ENCODE measurements around the gene GABRG3.

GABRG3 gene

GRCh38 chr15:27273506-27273905 lies 302.5 kb downstream of the GABRG3 start:
- TF ChIP-seq PAX5 (IDR thresholded peaks at IDR 0.05; ENCODE audit: insufficient read depth, low read length, severe bottlenecking): no peak
- no peak for TF ChIP-seq POLR2A (IDR thresholded peaks at IDR 0.05; ENCODE audit: low read depth, low read length)
- no peak for TF ChIP-seq POLR2AphosphoS5 (IDR thresholded peaks at IDR 0.05; ENCODE audit: low read depth, low read length)
- TF ChIP-seq POU2F2 (IDR thresholded peaks at IDR 0.05; ENCODE audit: low read depth, low read length): no peak
- no peak for TF ChIP-seq TAF1 (IDR thresholded peaks at IDR 0.05; ENCODE audit: low read depth, low read length)
- no peak for TF ChIP-seq SPI1 (IDR thresholded peaks at IDR 0.05; ENCODE audit: low read depth, low read length)
- DNase-seq (ENCODE audit: insufficient read length, low spot score): no peak

GRCh38 chr15:27278761-27279160 lies 307.8 kb downstream of the GABRG3 start:
- DNase-seq (ENCODE audit: insufficient read length, low spot score): no peak
- no peak for FAIRE-seq
- TF ChIP-seq TAF1 (IDR thresholded peaks at IDR 0.05; ENCODE audit: low read depth, low read length): no peak
- TF ChIP-seq POLR2AphosphoS5 (IDR thresholded peaks at IDR 0.05; ENCODE audit: low read depth, low read length): no peak
- TF ChIP-seq PAX5 (IDR thresholded peaks at IDR 0.05; ENCODE audit: insufficient read depth, low read length, severe bottlenecking): no peak
- no peak for TF ChIP-seq POU2F2 (IDR thresholded peaks at IDR 0.05; ENCODE audit: low read depth, low read length)
- no peak for TF ChIP-seq SPI1 (IDR thresholded peaks at IDR 0.05; ENCODE audit: low read depth, low read length)
- TF ChIP-seq POLR2A (IDR thresholded peaks at IDR 0.05; ENCODE audit: low read depth, low read length): no peak

More at GRCh38 chr15:27273506-27273905, 302.5 kb downstream of the GABRG3 start:
- no peak for FAIRE-seq

- DNase-seq (ENCODE audit: insufficient read length, low spot score) (no peak), FAIRE-seq (no peak)
- TF ChIP-seq POLR2A (IDR thresholded peaks at IDR 0.05; ENCODE audit: low read depth, low read length) (no peak), POLR2AphosphoS5 (IDR thresholded peaks at IDR 0.05; ENCODE audit: low read depth, low read length) (no peak), SPI1 (IDR thresholded peaks at IDR 0.05; ENCODE audit: low read depth, low read length) (no peak), PAX5 (IDR thresholded peaks at IDR 0.05; ENCODE audit: insufficient read depth, low read length, severe bottlenecking) (no peak), POU2F2 (IDR thresholded peaks at IDR 0.05; ENCODE audit: low read depth, low read length) (no peak), TAF1 (IDR thresholded peaks at IDR 0.05; ENCODE audit: low read depth, low read length) (no peak)
Measured at GRCh38 chr15:27292641-27293040, 321.7 kb downstream of the GABRG3 start.

- FAIRE-seq (no peak), DNase-seq (ENCODE audit: insufficient read length, low spot score) (no peak)
- TF ChIP-seq SPI1 (IDR thresholded peaks at IDR 0.05; ENCODE audit: low read depth, low read length) (no peak), POLR2A (IDR thresholded peaks at IDR 0.05; ENCODE audit: low read depth, low read length) (no peak)
Measured at GRCh38 chr15:27293607-27294006, 322.6 kb downstream of the GABRG3 start.

- TF ChIP-seq POLR2A (IDR thresholded peaks at IDR 0.05; ENCODE audit: low read depth, low read length): no peak
- no peak for TF ChIP-seq TAF1 (IDR thresholded peaks at IDR 0.05; ENCODE audit: low read depth, low read length)
- TF ChIP-seq POLR2AphosphoS5 (IDR thresholded peaks at IDR 0.05; ENCODE audit: low read depth, low read length): no peak
- no peak for TF ChIP-seq PAX5 (IDR thresholded peaks at IDR 0.05; ENCODE audit: insufficient read depth, low read length, severe bottlenecking)
- TF ChIP-seq SPI1 (IDR thresholded peaks at IDR 0.05; ENCODE audit: low read depth, low read length): no peak
- TF ChIP-seq POU2F2 (IDR thresholded peaks at IDR 0.05; ENCODE audit: low read depth, low read length): no peak
- DNase-seq (ENCODE audit: insufficient read length, low spot score) (no peak), FAIRE-seq (no peak)
Measured at GRCh38 chr15:27317736-27318135, 346.8 kb downstream of the GABRG3 start.

GRCh38 chr15:27323801-27324200 lies 352.8 kb downstream of the GABRG3 start:
- no peak for FAIRE-seq
- DNase-seq (ENCODE audit: insufficient read length, low spot score): no peak
- TF ChIP-seq TAF1 (IDR thresholded peaks at IDR 0.05; ENCODE audit: low read depth, low read length): no peak

- DNase-seq (ENCODE audit: insufficient read length, low spot score) (no peak), FAIRE-seq (no peak)
- TF ChIP-seq SPI1 (IDR thresholded peaks at IDR 0.05; ENCODE audit: low read depth, low read length) (no peak), POU2F2 (IDR thresholded peaks at IDR 0.05; ENCODE audit: low read depth, low read length) (no peak), POLR2AphosphoS5 (IDR thresholded peaks at IDR 0.05; ENCODE audit: low read depth, low read length) (no peak), POLR2A (IDR thresholded peaks at IDR 0.05; ENCODE audit: low read depth, low read length) (no peak), PAX5 (IDR thresholded peaks at IDR 0.05; ENCODE audit: insufficient read depth, low read length, severe bottlenecking) (no peak), TAF1 (IDR thresholded peaks at IDR 0.05; ENCODE audit: low read depth, low read length) (no peak)
Measured at GRCh38 chr15:27324886-27325615, 354.1 kb downstream of the GABRG3 start.

- TF ChIP-seq POLR2A (IDR thresholded peaks at IDR 0.05; ENCODE audit: low read depth, low read length) (no peak), PAX5 (IDR thresholded peaks at IDR 0.05; ENCODE audit: insufficient read depth, low read length, severe bottlenecking) (no peak), POLR2AphosphoS5 (IDR thresholded peaks at IDR 0.05; ENCODE audit: low read depth, low read length) (no peak), TAF1 (IDR thresholded peaks at IDR 0.05; ENCODE audit: low read depth, low read length) (no peak), POU2F2 (IDR thresholded peaks at IDR 0.05; ENCODE audit: low read depth, low read length) (no peak), SPI1 (IDR thresholded peaks at IDR 0.05; ENCODE audit: low read depth, low read length) (no peak)
- DNase-seq (ENCODE audit: insufficient read length, low spot score) (no peak), FAIRE-seq (no peak)
Measured at GRCh38 chr15:27327467-27328025, 356.6 kb downstream of the GABRG3 start.

GRCh38 chr15:27328186-27328585 lies 357.2 kb downstream of the GABRG3 start:
- no peak for FAIRE-seq
- DNase-seq (ENCODE audit: insufficient read length, low spot score): no peak
- TF ChIP-seq POU2F2 (IDR thresholded peaks at IDR 0.05; ENCODE audit: low read depth, low read length) (no peak), PAX5 (IDR thresholded peaks at IDR 0.05; ENCODE audit: insufficient read depth, low read length, severe bottlenecking) (no peak), SPI1 (IDR thresholded peaks at IDR 0.05; ENCODE audit: low read depth, low read length) (no peak), POLR2AphosphoS5 (IDR thresholded peaks at IDR 0.05; ENCODE audit: low read depth, low read length) (no peak), POLR2A (IDR thresholded peaks at IDR 0.05; ENCODE audit: low read depth, low read length) (no peak), TAF1 (IDR thresholded peaks at IDR 0.05; ENCODE audit: low read depth, low read length) (no peak)

GRCh38 chr15:27328608-27329007 lies 357.6 kb downstream of the GABRG3 start:
- no peak for TF ChIP-seq TAF1 (IDR thresholded peaks at IDR 0.05; ENCODE audit: low read depth, low read length)
- no peak for FAIRE-seq
- DNase-seq (ENCODE audit: insufficient read length, low spot score): no peak

Measured in GM12891 (cell line).